HepG2 (cell line): ENCODE results near the gene COX6A2. TPM values are rescaled to one million over a fixed set of nuclear protein-coding genes. Genes with fewer than 3 reads are reported as not detected.

Experiments used
- DPF2 ChIP-seq: sonication (generic); formaldehyde crosslinking; IDR thresholded peaks from 2 replicates; pipeline ENCODE4 v1.4.0; 2020; ENCODE audit warnings: mild to moderate bottlenecking, low read depth, missing genetic modification reagents, borderline replicate concordance
- MED13 ChIP-seq: sonication (generic); formaldehyde crosslinking; IDR thresholded peaks from 2 replicates; pipeline ENCODE4 v1.5.0; 2020; ENCODE audit warnings: missing genetic modification reagents
- MTF2 ChIP-seq: sonication (generic); formaldehyde crosslinking; IDR thresholded peaks from 2 replicates; pipeline ENCODE4 v1.5.0; 2020; ENCODE audit warnings: missing genetic modification reagents, borderline replicate concordance
- NFATC3 ChIP-seq: sonication (generic); formaldehyde crosslinking; IDR thresholded peaks from 2 replicates; pipeline ENCODE4 v1.5.1; 2020; ENCODE audit warnings: mild to moderate bottlenecking, missing genetic modification reagents
- RAD21 ChIP-seq: fragments of 450-650 bp; formaldehyde crosslinking; IDR thresholded peaks from 2 replicates; pipeline ENCODE4 v1.5.0; 2020; ENCODE audit warnings: mild to moderate bottlenecking
- SATB2 ChIP-seq: sonication (generic); formaldehyde crosslinking; IDR thresholded peaks from 2 replicates; pipeline ENCODE4 v1.5.0; 2020; ENCODE audit warnings: missing genetic modification reagents
- SNAPC2 ChIP-seq: sonication (generic); formaldehyde crosslinking; IDR thresholded peaks from 2 replicates; pipeline ENCODE4 v1.8.1; 2022; ENCODE audit warnings: mild to moderate bottlenecking, missing genetic modification reagents
- ZC3H13 ChIP-seq: sonication (generic); formaldehyde crosslinking; IDR thresholded peaks from 2 replicates; pipeline ENCODE4 v1.8.1; 2023; ENCODE audit warnings: mild to moderate bottlenecking, missing genetic modification reagents, moderate library complexity
- ZNF230 ChIP-seq: sonication (generic); formaldehyde crosslinking; IDR thresholded peaks from 2 replicates; pipeline ENCODE4 v1.4.0; 2020; ENCODE audit warnings: mild to moderate bottlenecking, missing genetic modification reagents
- ZNF343 ChIP-seq: sonication (generic); formaldehyde crosslinking; IDR thresholded peaks from 2 replicates; pipeline ENCODE4 v1.4.0; 2020; ENCODE audit warnings: mild to moderate bottlenecking, missing genetic modification reagents
- ZNF460 ChIP-seq: sonication (generic); formaldehyde crosslinking; IDR thresholded peaks from 2 replicates; pipeline ENCODE4 v1.5.1; 2020; ENCODE audit warnings: missing genetic modification reagents, mild to moderate bottlenecking, borderline replicate concordance
- ZNF569 ChIP-seq: sonication (generic); formaldehyde crosslinking; IDR thresholded peaks from 2 replicates; pipeline ENCODE4 v1.5.0; 2020; ENCODE audit warnings: mild to moderate bottlenecking, missing genetic modification reagents, moderate library complexity, borderline replicate concordance
- ZNF607 ChIP-seq: sonication (generic); formaldehyde crosslinking; IDR thresholded peaks from 2 replicates; pipeline ENCODE4 v1.5.1; 2020; ENCODE audit warnings: missing genetic modification reagents, mild to moderate bottlenecking, borderline replicate concordance
- ZNF75D ChIP-seq: sonication (generic); formaldehyde crosslinking; IDR thresholded peaks from 2 replicates; pipeline ENCODE4 v1.8.1; 2023; ENCODE audit warnings: missing genetic modification reagents, mild to moderate bottlenecking, borderline replicate concordance
- ZNF891 ChIP-seq: sonication (generic); formaldehyde crosslinking; IDR thresholded peaks from 2 replicates; pipeline ENCODE4 v1.5.0; 2020; ENCODE audit warnings: mild to moderate bottlenecking, missing genetic modification reagents
- ZSCAN29 ChIP-seq: sonication (generic); formaldehyde crosslinking; conservative IDR thresholded peaks from 2 replicates; pipeline ENCODE4 v1.4.0; 2020; ENCODE audit warnings: mild to moderate bottlenecking, missing genetic modification reagents
- polyA plus RNA-seq, 8 experiments: library from polyadenylated mRNA; depleted of rRNA in 3 of 8; stranded (reverse) in 7 of 8; unstranded in 1 of 8; fragments of >200 nt; fragmentation: Illumina TruSeq in 4 of 8; extraction: Trizol in 4 of 8; gene quantifications; 2 replicates each; pipeline versions ENCODE4 v1.2.1 to v1.2.3, GENCODE V29; 2011 to 2016; ENCODE audit warnings: low read depth in 4 of 8, missing spikeins in 1 of 8, mixed read lengths in 1 of 8; ENCODE audit not compliant: insufficient read depth in 1 of 8
- total RNA-seq, 5 experiments: library from RNA; depleted of rRNA; stranded (reverse); fragments of >200 nt; fragmentation: Illumina TruSeq; extraction: Trizol; gene quantifications; 2 replicates each; pipeline ENCODE4 v1.2.3, GENCODE V29; 2016; ENCODE audit warnings: low read depth in 1 of 5
- TF ChIP-seq, protein P1 (sequence below): sonication (generic); formaldehyde crosslinking; IDR thresholded peaks from 2 replicates; pipeline ENCODE4 v1.5.0; 2020; ENCODE audit warnings: mild to moderate bottlenecking, missing genetic modification reagents
- TF ChIP-seq, protein P2 (sequence below): sonication (generic); formaldehyde crosslinking; IDR thresholded peaks from 2 replicates; pipeline ENCODE4 v1.4.0; 2020; ENCODE audit warnings: mild to moderate bottlenecking, missing genetic modification reagents
- TF ChIP-seq, protein P3 (sequence below): sonication (generic); formaldehyde crosslinking; IDR thresholded peaks from 2 replicates; pipeline ENCODE4 v1.8.1; 2023; ENCODE audit warnings: mild to moderate bottlenecking, missing genetic modification reagents
- TF ChIP-seq, protein P4 (sequence below): IDR thresholded peaks from 2 replicates; pipeline ENCODE4 v1.6.1; 2016; ENCODE audit warnings: mild to moderate bottlenecking, missing biosample characterization, missing genetic modification reagents
- TF ChIP-seq, protein P5 (sequence below): sonication (generic); formaldehyde crosslinking; IDR thresholded peaks from 2 replicates; pipeline ENCODE4 v1.8.0; 2022; ENCODE audit warnings: mild to moderate bottlenecking, missing genetic modification reagents, borderline replicate concordance
- TF ChIP-seq, protein P6 (sequence below): sonication (generic); formaldehyde crosslinking; IDR thresholded peaks from 2 replicates; pipeline ENCODE4 v1.5.0; 2020; ENCODE audit warnings: mild to moderate bottlenecking, low read depth, missing genetic modification reagents, borderline replicate concordance

The COX6A2 gene
- total and polyA plus RNA-seq, 2 of the 13 experiments (the other 11 are each of a cell fraction or from before 2014, with no cell fraction given), result not detected

DNA sequence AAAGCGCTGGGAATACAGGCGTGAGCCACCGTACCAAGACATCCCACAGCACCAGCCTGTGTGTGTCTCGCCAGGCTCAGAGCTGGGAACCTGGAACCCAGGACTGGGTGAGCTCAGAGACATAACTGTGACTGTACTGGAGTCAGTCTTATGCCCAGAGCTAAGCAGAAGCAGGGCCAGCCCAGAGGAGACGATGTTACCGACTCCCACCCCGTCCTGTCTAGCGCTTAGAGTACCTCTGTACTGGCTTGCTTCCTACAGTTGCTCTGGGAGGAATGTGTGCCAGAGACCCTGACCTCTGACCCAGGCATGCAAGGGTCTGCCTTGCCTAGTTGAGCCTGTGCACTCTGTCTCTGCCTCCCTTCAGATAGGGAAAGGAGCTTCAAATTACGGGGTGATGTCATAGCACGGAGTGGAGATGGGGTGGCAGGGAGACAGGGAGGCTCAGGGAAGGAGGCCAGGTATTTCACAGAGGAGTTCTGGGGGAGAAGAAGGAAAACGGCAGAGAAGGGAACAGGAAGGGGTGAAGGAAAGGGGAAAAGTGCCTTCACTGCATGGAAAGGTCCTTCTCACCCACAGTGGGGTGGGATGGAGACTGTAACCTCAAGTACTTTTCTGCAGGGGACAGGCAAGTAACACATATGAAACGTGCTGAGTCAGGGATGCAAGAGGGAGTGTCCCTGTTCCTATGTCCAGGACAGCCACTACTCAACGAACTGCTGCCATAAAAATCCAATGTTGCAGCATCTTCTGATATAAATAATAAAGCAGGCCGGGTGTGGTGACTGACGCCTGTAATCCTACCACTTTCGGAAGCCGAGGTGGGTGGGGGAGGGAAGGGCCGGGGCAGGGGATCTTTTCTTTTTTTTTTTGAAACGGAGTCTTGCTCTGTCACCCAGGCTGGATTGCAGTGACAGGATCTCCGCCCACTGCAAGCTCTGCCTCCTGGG is 25.4 kb upstream of the COX6A2 start (continued):
- TF ChIP-seq, protein P1, sequence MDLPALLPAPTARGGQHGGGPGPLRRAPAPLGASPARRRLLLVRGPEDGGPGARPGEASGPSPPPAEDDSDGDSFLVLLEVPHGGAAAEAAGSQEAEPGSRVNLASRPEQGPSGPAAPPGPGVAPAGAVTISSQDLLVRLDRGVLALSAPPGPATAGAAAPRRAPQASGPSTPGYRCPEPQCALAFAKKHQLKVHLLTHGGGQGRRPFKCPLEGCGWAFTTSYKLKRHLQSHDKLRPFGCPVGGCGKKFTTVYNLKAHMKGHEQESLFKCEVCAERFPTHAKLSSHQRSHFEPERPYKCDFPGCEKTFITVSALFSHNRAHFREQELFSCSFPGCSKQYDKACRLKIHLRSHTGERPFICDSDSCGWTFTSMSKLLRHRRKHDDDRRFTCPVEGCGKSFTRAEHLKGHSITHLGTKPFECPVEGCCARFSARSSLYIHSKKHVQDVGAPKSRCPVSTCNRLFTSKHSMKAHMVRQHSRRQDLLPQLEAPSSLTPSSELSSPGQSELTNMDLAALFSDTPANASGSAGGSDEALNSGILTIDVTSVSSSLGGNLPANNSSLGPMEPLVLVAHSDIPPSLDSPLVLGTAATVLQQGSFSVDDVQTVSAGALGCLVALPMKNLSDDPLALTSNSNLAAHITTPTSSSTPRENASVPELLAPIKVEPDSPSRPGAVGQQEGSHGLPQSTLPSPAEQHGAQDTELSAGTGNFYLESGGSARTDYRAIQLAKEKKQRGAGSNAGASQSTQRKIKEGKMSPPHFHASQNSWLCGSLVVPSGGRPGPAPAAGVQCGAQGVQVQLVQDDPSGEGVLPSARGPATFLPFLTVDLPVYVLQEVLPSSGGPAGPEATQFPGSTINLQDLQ (CRISPR knock-in tag), result no peak
- TF ChIP-seq DPF2 (CRISPR knock-in tag) (no peak), ZC3H13 (CRISPR knock-in tag) (peak; percentile 96), ZNF891 (peak; percentile 33; the same call in 1 of the 2 replicates), ZNF569 (CRISPR knock-in tag) (no peak), RAD21 (CRISPR knock-in tag) (no peak), SNAPC2 (CRISPR knock-in tag) (no peak), ZNF607 (CRISPR knock-in tag) (no peak), ZNF230 (CRISPR knock-in tag) (no peak), MED13 (CRISPR knock-in tag) (no peak), ZNF460 (CRISPR knock-in tag) (peak; percentile 37; the same call in 1 of the 2 replicates), ZNF343 (CRISPR knock-in tag) (no peak), NFATC3 (CRISPR knock-in tag) (no peak), MTF2 (CRISPR knock-in tag) (no peak), ZSCAN29 (0 out of 2 replicates have a peak, but pooled peaks have one; percentile 12), SATB2 (CRISPR knock-in tag) (no peak), ZNF75D (no peak)
- TF ChIP-seq, protein P2, sequence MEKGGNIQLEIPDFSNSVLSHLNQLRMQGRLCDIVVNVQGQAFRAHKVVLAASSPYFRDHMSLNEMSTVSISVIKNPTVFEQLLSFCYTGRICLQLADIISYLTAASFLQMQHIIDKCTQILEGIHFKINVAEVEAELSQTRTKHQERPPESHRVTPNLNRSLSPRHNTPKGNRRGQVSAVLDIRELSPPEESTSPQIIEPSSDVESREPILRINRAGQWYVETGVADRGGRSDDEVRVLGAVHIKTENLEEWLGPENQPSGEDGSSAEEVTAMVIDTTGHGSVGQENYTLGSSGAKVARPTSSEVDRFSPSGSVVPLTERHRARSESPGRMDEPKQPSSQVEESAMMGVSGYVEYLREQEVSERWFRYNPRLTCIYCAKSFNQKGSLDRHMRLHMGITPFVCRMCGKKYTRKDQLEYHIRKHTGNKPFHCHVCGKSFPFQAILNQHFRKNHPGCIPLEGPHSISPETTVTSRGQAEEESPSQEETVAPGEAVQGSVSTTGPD, result no peak
- TF ChIP-seq, protein P3, sequence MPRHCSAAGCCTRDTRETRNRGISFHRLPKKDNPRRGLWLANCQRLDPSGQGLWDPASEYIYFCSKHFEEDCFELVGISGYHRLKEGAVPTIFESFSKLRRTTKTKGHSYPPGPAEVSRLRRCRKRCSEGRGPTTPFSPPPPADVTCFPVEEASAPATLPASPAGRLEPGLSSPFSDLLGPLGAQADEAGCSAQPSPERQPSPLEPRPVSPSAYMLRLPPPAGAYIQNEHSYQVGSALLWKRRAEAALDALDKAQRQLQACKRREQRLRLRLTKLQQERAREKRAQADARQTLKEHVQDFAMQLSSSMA (CRISPR knock-in tag), result no peak
- TF ChIP-seq, protein P4, sequence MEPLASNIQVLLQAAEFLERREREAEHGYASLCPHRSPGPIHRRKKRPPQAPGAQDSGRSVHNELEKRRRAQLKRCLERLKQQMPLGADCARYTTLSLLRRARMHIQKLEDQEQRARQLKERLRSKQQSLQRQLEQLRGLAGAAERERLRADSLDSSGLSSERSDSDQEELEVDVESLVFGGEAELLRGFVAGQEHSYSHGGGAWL, result no peak
- TF ChIP-seq, protein P5, sequence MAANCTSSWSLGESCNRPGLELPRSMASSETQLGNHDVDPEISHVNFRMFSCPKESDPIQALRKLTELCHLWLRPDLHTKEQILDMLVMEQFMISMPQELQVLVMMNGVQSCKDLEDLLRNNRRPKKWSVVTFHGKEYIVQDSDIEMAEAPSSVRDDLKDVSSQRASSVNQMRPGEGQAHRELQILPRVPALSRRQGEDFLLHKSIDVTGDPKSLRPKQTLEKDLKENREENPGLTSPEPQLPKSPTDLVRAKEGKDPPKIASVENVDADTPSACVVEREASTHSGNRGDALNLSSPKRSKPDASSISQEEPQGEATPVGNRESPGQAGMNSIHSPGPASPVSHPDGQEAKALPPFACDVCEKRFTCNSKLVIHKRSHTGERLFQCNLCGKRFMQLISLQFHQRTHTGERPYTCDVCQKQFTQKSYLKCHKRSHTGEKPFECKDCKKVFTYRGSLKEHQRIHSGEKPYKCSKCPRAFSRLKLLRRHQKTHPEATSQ (CRISPR knock-in tag), result no peak
- TF ChIP-seq, protein P6, sequence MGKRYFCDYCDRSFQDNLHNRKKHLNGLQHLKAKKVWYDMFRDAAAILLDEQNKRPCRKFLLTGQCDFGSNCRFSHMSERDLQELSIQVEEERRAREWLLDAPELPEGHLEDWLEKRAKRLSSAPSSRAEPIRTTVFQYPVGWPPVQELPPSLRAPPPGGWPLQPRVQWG, result no peak
